Ishikawa (cell line): Measurements from ENCODE around the gene MAMLD1.

ENCODE experiments used
- EGR1 ChIP-seq: IDR thresholded peaks from 2 replicates; pipeline ENCODE4 v1.6.1; 2012
- RAD21 ChIP-seq: IDR thresholded peaks from 2 replicates; pipeline ENCODE4 v1.6.1; 2012; ENCODE audit warnings: low read depth
- TAF1 ChIP-seq: IDR thresholded peaks from 2 replicates; pipeline ENCODE4 v1.6.1; 2012; ENCODE audit warnings: low read depth, mild to moderate bottlenecking

DNA sequence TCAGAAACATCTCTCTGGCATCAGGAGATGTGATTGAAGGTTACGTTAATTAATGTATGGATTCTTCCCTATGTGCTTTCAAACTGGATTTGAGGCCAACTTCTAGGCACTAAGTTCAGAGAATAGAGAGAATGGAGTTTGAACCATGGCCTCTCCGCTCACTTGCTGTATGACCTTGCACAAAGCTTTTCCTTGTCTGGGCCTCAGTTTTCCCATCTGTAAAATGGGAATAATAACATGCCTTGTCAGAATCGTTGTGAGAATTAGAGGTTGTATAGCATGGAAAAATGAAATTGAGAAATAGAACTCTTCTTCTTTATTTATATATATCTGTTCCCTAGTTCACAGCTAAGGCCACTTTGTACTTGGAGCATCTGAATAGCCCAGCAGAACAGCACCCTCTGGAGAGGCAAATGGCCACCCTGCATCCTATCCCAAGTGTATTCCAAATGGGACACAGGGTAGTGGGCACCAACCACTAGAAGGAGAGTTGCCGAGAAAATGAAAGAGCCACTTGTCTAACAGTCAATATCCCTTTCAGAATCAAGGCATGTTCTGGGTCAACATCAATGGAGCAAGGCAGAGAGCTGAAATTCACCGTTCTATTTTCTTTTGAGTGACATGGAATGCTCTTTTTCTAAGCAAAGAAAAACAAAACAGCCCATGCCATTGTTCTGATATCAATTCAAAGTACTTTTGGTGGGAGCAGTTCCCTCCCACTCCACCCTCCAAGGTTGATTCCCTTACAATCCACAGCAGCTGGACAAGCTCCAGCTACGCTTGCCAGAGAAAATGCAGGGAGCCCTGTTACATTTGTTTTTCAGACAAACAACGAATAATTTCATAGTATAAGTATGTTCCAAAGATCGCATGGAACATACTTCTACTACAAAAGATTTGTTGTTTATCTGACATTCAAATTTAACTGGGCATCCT lies 182.0 kb downstream of the MAMLD1 start:
- TF ChIP-seq EGR1 (no peak), RAD21 (no peak), TAF1 (no peak)
